ENCODE measurements around the gene GLIS1.

GLIS1 gene

DNA sequence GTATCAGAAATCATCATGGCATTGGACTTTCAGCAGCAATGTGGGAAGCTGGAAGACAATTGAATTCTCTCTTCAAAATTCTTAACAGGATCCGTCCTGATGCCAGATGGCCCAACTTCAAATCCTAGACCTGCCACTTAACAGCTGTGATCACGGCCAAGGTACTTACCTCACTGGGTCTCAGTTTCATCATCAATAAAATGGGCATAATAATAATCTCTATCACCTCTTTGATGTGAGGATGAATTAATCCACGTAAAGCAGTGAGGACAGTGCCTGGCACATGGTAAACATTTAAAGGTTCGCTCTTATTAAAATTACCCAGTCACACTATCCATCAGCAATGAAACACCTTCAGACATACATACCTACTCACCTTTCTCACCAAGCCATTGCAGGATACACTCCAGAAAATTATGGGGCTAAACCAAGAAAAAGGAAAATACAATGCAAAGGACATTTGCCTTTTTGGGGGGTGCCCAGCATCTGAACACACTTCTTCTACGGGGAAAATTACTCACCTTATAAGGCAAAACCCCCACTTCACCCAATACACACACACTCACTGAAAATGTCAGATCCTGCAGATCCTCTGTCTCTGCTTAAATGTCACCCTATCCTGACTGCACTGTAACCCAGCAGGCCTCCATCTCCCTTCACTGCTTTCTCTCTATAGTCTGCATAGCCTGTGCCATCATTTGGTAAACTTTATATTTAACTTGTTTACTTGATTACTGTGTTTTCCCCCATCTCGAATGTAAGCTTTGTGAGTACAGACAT lies 21.7 kb downstream of the GLIS1 start:
- no peak for DNase-seq (ENCODE audit: low spot score)

DNA sequence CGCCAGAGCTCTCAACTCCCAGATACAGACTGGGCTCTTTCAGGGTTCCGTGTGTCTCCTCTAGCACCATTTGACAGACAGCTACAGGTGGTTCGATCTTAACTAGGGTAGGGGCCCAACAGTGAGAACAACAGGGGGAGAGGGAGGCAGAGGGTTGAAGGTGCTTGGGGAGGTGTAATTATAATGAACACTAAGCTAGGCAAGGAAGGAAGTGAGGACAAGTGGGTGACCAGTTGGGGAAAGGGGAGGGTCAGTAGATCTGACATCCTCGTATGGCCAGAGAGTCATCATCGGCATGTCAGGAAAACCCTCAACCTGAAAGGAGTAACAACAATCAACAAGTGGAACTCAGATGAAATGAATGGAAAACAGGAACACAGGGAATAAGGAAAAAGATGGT lies 22.8 kb downstream of the GLIS1 start:
- no peak for DNase-seq (ENCODE audit: low spot score)

DNA sequence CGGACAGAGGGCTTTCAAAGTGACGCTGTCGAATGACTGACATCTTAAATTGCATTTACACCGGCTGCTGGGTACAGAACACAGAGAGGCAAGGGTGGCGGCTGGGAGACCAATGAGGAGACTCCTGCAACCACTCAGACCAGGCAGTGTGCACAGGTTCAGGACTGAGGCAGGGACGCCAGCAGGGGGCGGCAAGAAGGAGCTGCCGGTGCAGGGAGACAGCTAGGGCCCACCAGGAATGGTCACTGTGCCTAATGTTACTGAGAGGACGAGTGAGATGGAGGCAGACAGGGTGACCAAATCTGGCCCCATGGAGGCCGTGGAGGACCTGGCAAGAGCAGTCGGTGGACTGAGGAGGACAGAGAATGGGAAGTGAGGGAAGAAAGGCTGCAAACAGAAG lies 23.5 kb downstream of the GLIS1 start:
- DNase-seq (ENCODE audit: low spot score), result no peak

DNA sequence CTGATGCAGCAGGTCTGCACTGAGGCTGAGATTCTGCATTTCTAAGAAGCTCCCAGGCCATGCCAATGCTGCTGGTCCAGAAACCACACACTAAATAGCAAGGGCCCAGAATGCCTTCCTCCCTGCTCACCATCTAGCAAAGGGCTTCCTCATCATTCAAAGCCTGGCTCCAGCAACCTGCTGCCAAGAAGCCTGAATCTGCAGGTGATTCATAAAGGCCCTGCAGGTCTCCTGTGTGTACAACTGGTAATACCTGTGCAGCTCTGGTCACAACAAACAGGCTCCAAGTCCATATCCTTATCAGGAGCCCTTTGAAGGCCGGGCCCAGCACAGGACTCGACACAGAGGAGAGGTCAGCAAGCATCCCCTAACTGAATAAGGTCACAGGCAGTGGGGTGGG lies 26.7 kb downstream of the GLIS1 start:
- no peak for DNase-seq (ENCODE audit: low spot score)

DNA sequence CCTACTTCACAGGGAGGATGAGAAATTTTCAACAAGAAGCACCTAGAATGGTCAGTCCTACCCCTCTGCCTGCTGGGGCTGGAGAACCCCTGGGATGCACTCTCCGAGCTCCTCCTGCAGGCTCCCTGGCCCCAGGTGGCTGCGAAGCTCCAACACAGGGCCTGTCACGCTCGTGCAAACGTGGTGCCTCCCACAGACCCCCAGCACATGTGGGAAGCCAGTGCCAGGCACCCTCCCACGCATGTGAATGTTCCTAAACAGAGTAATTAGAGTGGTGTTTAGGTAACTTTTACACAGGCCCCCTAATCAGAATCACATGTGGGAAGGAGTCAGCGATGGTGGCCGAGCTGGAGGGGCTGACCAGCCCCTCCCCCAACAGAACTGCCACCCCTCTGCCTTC lies 28.4 kb downstream of the GLIS1 start:
- DNase-seq (ENCODE audit: low spot score), result no peak

DNA sequence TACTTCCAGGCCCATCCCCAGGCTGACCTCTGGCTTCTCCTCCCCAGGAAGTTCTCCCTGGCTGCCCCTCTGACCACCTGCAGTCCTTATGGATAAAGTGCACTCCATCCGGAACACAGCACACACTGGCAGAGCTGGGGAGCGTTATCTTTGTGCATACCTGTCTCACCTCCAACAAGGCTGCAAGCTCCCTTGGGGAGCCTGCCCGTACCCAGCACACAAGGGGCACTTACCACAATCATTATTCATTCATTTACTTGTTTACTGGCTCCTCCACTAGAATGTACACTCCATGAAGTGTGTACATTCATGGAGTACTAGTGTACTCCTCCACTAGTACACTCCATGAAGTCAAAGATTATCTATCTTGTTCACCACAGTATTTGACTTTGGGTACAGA lies 30.3 kb downstream of the GLIS1 start:
- DNase-seq (ENCODE audit: low spot score), result no peak

DNA sequence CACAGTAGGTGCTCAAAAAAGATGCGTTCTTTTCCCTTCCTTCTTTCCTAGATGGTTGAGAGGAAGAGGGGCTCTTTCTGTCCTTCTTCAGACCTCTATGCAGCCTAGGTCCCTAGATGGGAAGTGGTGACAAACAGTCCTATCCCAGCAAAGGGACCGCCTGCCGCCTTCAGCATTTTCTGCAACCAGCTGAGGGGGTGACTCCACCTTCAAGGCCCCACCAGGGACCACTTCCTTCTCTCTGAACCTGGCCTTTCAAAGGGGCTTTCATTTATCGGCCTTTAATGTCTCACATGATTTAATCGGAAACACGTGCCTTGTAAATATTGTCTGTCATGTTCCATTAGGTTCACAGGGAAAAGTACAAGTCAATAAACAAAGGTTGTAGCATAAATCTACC lies 32.6 kb downstream of the GLIS1 start:
- DNase-seq (ENCODE audit: low spot score), result no peak

DNA sequence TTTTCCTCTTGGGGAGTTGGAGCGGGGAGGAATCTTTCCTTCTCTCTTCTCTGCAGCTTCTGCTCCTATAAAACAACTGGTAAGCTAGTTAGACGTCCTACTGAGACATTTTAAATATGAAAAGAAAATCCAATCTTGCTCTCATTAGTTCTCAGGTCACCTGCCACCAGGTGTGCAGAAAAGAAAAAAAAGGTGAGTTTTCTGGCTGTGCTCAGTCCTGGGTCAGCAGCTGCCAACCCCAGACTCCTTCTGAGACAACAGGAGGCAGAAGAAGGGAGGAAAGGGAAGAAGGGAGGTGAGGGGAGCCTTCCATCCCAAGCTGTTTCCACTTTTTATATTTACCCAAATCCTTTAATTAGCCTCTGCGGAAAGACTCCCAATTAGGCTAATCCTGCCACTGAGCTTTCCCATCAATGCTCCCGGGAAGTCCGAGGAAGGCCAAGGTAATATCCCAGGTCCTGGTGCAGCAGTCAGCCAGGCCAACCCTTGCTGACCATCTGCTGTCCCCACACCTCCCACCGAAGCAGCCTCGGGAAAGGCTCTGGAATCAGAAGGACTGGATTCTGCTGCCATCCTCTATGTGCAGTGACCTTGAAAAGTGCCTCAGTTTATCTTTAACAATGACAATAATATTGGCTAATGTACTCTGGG lies 33.4 kb downstream of the GLIS1 start:
- DNase-seq (ENCODE audit: low spot score), result no peak

DNA sequence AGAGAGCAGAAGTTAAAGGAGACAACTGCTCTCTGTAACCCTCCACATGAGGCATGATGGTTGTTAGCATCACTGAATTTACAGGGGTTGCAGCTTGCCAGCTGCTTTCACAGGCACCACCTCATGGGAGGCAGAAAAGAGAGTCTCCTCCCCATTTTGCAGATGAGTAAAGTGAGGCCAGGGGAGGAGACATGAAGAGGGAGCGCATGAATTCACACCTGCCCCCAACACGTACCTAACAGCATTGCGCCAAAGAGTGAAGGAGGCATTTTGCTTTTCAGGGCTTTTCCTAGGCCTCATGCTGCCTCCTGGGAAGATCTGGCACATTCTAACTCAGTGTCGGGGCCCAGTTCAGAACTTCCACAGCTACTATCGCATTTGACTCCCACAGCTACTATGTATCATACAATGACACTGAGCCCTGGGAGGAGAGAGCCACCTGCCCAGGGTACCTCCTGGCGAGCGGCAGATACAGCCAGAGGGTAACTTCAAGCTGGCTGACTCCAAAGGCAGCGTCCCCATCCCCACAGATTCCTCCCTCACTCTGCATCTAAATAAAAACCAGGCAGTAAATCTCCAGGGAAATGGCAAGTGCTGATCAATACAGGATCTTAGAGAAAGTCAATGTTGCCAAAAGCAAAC lies 34.0 kb downstream of the GLIS1 start:
- DNase-seq (ENCODE audit: low spot score), result no peak

DNA sequence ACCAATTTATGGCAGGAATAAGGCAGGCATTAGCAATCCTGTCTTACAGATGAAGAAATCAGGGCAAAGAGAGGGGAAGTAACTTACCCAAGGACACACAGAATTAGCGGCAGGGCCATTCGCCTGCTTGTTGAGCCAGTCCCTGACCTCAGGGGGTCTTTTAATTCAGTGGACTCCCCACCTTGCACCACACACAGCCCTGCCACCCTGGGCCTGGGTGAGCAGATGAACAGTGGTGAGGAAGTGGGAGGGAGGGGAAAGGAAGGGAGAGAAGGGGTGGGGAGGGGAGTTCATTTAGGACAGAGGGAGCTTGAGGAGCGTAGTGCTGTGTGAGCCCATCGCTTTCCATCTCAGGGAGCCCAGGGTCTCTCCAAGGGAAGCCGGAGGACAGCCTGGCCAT lies 34.7 kb downstream of the GLIS1 start:
- DNase-seq (ENCODE audit: low spot score), result no peak

DNA sequence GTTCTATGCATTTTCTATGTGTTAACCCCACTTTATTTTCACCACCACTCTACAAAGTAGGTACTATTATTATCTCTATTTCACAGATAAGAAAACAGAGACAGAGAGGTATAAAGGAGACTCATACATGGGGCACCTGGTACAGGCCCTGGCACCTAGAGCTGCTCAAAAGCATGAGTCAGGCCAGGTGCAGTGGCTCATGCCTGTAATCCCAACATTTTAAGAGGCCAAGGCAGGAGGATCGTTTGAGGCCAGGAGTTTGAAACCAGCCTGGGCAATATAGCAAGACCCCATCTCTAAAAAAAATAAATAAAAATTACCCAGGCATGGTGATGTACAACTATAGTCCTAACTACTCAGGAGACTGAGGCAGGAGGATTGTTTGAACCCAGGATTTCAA lies 35.8 kb downstream of the GLIS1 start:
- DNase-seq (ENCODE audit: low spot score), result no peak

DNA sequence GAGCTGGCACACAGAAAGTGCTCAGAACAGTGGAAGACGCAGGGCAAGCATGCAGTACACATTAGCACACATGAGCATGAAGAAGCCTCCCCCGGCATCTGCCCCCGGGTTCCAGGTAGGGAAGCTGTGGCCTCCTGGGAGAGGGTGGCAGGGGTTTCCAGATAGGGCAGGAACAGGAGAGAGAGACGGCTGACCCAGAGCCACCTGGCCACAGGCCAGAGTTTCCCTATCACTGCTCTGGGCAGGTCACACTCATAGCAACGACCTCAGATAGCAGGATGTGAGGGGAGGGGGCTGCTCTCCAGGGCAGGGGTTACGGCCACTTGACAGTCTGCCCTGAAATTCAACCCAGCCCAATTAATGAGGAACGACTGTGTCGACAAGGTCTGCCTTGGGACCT lies 36.6 kb downstream of the GLIS1 start:
- no peak for DNase-seq (ENCODE audit: low spot score)

DNA sequence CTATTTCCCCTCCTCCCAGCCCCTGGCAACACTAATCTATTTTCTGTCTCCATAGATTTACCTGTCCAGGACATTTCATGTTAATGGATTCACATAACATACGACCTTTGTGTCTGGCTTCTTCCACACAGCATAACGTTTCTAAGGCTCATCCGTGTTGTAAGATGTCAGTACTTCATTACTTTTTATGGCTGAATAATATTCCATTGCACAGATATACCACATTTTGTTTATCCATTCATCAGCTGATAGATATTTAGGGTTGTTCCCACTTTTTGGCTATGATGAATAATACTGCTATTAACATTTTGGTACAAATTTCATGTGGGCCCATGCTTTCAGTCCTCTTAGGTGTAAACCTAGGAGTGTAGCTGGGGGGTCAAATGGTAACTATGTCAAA lies 38.2 kb downstream of the GLIS1 start:
- DNase-seq (ENCODE audit: low spot score), result no peak

DNA sequence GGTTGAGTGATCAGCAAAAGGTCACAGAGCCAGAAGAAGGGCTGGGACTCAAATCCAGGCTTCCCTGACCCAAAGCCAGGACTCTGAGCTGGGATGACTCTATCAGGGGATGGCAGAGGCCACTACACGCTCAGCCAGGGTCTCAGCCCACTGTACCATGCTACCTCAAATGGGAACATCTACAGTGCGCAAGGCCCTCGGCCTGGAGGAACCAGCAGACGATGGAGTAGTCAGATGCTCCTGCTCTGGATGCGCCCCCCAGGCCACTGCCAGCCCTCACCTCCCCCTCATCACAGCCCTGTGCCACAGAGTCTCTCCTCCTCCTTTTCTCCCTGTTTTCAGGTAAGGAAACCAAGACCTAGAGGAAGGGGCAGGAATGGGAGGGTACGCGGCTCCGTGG lies 39.0 kb downstream of the GLIS1 start:
- DNase-seq (ENCODE audit: low spot score), result no peak

DNA sequence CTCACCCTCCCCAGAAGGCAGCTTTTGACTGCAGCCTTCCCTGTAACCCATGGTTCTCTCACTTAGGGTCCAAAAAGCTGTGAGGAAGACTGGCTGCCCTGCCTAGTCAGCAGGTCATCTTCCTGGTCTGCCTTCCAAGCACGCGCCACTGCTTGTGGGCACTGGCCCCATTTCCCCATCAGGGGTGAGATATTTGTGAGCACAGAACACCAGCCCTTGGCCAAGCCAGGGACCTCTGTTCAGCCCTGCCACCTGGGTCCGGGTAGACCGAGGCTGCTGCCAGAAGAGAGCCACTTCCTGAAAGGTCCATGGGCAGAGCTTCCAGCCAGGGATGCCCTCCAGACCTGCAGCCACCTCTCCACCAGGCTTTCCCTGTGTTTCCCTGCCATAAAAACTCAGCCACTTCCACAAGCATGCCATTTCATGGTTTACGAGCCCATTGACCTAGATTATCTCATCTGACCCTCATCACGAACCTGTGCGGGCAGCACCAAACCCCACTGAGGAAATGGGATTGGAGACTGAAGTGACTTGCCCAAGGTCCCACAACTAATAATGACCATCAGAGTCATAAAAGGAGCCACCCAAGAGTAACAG lies 40.5 kb downstream of the GLIS1 start:
- DNase-seq (ENCODE audit: low spot score), result no peak

DNA sequence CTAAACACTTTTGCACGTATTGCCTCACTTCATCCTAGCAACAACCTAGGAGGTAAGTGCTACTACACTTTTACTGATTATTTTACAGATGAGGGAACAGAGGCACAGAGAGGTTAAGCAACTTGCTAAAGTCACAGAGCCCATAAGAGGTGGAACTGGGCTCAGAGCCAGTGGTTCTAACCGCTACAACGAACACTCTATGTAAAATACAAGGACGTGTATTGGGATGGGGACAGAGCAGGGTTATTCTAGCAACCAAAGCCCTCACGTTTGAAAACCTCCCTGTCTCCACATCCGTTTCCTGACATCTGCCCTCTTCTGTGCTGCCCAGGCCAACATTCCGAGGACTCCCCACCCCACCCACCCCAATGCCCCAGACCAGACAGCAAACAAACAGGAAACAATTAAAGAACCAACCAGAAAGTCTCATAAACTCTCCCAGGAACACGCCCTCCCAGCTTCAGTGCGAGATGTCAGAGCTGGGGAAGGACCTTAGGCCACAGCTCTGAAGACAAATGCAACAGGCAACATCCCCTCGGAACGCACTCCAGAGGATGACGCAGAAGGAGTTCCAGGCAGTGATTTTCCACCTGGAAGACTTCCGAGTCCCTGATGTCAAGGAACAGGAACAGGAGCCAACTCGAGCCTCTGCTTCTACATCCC lies 41.1 kb downstream of the GLIS1 start:
- no peak for DNase-seq (ENCODE audit: low spot score)

DNA sequence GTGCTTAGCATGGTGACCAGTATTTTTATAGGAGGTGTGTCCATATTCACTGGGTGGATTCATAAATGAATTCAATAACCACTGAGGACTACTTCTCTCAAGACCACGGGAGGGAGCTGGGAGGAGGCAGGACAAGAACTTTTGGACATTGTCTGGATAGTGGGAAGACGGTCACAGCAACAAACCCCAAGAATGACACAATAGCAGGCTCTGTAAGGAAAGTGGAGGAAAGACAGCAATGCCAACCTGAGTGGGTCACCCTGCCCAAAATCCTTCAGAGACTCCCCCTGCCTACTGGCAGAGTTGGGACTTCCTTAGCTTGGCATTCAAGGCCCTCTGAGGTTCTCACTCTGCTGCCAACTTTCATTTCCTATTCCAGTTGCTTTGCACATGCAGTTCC lies 42.0 kb downstream of the GLIS1 start:
- DNase-seq (ENCODE audit: low spot score), result no peak

DNA sequence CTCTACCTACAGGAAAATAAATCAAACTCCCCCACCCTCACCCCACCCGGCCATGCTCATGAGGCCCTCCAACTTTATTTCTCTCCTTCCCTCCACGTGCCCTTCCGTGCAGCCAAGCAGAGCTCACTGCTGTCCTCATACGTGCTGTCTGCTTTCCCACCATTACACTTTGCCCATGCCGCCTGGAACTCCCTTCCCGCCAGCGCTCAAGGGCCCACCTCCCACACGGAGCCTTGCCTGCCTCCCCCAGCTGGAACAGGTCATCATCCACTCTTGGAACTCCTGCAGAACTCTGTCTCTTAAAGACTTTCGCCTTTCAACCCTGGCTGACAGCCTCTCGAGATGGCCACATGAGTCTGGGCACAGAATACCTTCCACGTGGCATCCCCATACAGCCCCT lies 42.4 kb downstream of the GLIS1 start:
- DNase-seq (ENCODE audit: low spot score), result no peak

DNA sequence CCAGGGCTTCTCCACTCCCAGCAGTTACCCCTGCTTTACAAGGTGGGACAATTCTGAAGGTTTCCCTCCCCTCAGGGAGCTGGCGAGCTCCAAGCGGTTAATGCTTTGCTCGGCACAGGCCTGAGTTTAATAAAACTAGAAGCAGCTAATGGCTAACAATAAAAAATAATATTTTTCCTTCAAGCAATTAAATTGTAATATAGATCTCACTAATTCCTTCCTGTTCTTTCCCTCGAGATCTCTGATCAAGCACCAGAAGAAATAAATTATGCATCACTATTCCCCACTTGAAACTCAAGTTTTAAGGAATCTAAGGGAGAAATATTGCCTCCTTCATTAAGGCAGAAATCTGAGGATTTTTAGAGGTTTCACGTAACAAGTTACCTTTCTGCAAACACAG lies 42.9 kb downstream of the GLIS1 start:
- no peak for DNase-seq (ENCODE audit: low spot score)

DNA sequence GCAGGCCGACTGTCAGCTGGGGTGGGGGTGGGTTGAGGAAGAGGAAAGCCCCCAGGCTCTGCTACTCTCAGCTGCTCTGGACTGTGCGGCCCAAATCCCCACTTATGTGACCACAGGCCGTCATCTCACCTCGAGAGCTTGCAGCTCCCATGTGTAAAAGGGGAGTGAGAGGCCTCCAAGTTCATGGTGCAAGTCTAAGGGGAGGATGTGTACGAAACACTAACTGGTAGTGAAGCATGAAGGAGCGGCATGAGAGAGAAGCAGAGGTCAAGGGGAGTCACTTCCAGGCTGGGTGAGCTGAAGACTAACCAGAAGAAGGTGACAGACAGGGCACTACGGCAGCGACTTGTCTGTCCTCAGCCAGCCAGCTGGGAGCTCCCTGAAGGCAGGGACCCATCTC lies 43.8 kb downstream of the GLIS1 start:
- DNase-seq (ENCODE audit: low spot score), result no peak

DNA sequence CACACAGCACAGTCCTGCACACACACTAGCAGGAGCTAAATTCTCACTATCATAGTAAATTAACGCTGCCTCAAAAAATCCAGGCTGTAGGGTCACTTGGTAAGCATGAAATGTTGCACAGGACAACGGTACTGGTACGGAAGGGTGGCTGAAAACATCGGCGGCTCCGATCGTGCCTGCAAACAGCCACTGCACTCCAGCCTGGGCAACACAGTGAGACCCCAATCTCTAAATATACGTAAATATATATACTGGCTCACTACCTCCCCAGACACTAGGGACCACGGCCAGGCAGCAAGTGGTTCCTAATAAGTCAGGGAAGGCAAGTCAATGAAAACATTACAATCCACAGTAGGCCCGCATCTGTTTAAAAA lies 44.3 kb downstream of the GLIS1 start:
- DNase-seq (ENCODE audit: low spot score), result no peak
